Kidney (tissue), 14 donors: ENCODE results near the gene PLAU. TPM values are rescaled to one million over a fixed set of nuclear protein-coding genes. Genes with fewer than 3 reads are reported as not detected.

Experiments
- DNase-seq, 5 donors: peaks; one replicate each; pipeline ENCODE4 v3.0.0-alpha.2; 2013 to 2020
- FAIRE-seq: peaks from 2 replicates; lab custom pipeline; 2012; peaks lifted over from hg19 to GRCh38; lab: Jason Lieb, UNC
- H3K27ac ChIP-seq, 2 donors: one replicate each; pipeline ENCODE4 v1.7.0; 2013; ENCODE audit warnings: low read depth in 2 of 2, low read length in 2 of 2, inconsistent platforms in 1 of 2
- H3K27me3 ChIP-seq: one replicate; pipeline ENCODE4 v1.7.1; 2013; ENCODE audit warnings: low read length, inconsistent platforms; ENCODE audit not compliant: control insufficient read depth, insufficient read depth
- H3K36me3 ChIP-seq, 3 donors: one replicate each; pipeline versions ENCODE4 v1.7.0 to v1.7.1; 2013; ENCODE audit warnings: low read length in 3 of 3, control low read depth in 1 of 3, inconsistent platforms in 1 of 3; ENCODE audit not compliant: insufficient read depth in 3 of 3, control insufficient read depth in 2 of 3
- H3K4me1 ChIP-seq, 3 donors: one replicate each; pipeline versions ENCODE4 v1.7.0 to v1.7.1; 2013; ENCODE audit warnings: low read length in 3 of 3, inconsistent platforms in 1 of 3, low read depth in 1 of 3; ENCODE audit not compliant: control insufficient read depth in 2 of 3, insufficient read depth in 2 of 3
- H3K4me3 ChIP-seq, 3 donors: one replicate each; pipeline versions ENCODE4 v1.7.0 to v1.8.1; 2013; ENCODE audit warnings: low read length in 3 of 3, control low read depth in 1 of 3, inconsistent platforms in 1 of 3
- H3K9ac ChIP-seq, 3 donors: one replicate each; pipeline versions ENCODE4 v1.7.0 to v1.7.1; 2013; ENCODE audit warnings: low read length in 3 of 3, control low read depth in 1 of 3, inconsistent platforms in 1 of 3
- H3K9me3 ChIP-seq, 3 donors: one replicate each; pipeline versions ENCODE4 v1.7.0 to v1.7.1; 2013; ENCODE audit warnings: low read length in 3 of 3, control low read depth in 1 of 3, inconsistent platforms in 1 of 3; ENCODE audit not compliant: control insufficient read depth in 2 of 3, insufficient read depth in 1 of 3
- CTCF ChIP-seq: IDR thresholded peaks from 3 replicates; pipeline ENCODE4 v1.5.1; 2012; ENCODE audit warnings: mild to moderate bottlenecking, moderate library complexity, borderline replicate concordance; ENCODE audit not compliant: insufficient read depth; ENCODE audit errors: extremely low read depth
- intact Hi-C: fragments of 100-400 bp; cut with DNase I; formaldehyde crosslinking; loops from one replicate; pipeline ENCODE4 v1.11.1; 2022
- polyA plus RNA-seq: library from polyadenylated mRNA; stranded (reverse); fragments of 350-450 nt; fragmentation: Illumina TruSeq; extraction: RNeasy Lipid Tissue Mini Kit (QIAGEN cat#74804); gene quantifications from one replicate; pipeline ENCODE4 v1.2.3, GENCODE V29; 2014; ENCODE audit warnings: low read depth, low replicate concordance; ENCODE audit not compliant: insufficient read depth
- total RNA-seq: library from RNA; stranded (reverse); fragmentation: NEBNext Ultra II Directional; extraction: Animal tissue kit (Norgen Biotek cat#: 25700); gene quantifications from one replicate; pipeline ENCODE4 v1.2.1, GENCODE V29; 2021
- donor health status: control.
- donor health status: control.
- donor health status: control.
- donor health status: control.
- donor health status: control.
- donor health status: DM: yes; HTN: yes; CAD: no.
- donor health status: Normal renal cell carcinoma (clear cell type).

The PLAU gene
- total and polyA plus RNA-seq, 2 donors from 2014 or later = 40.8 to 82.5 TPM

GRCh38 chr10:73931767-73932619 lies 21.1 kb downstream of the PLAU start:
- TF ChIP-seq CTCF = no peak
- peak overlapping the region in 1 of 3 donors; percentile 51 for H3K9ac ChIP-seq
- FAIRE-seq = no peak

GRCh38 chr10:73932620-73933112 lies 21.7 kb downstream of the PLAU start:
- no peaks in the 10 kb centered on the region for H3K27me3 ChIP-seq
- H3K9me3 ChIP-seq = no peaks in the 10 kb centered on the region
- FAIRE-seq (no peak), DNase-seq (no peak)
- no peak for TF ChIP-seq CTCF
- no peak overlapping the region for H3K27ac ChIP-seq
- H3K4me3 ChIP-seq = no peak overlapping the region
- no peaks in the 10 kb centered on the region for H3K36me3 ChIP-seq
- no peak overlapping the region for H3K9ac ChIP-seq
- intact Hi-C loops = no loop called here
- H3K4me1 ChIP-seq = peaks cover 0 to 9% (median 4%) of the 10 kb centered on the region in 3 donors

More at GRCh38 chr10:73931767-73932619, 21.1 kb downstream of the PLAU start:
- Histone ChIP-seq H3K36me3 (no peaks in the 10 kb centered on the region), H3K4me3 (no peak overlapping the region), H3K27ac (peak overlapping the region in 1 of 2 donors; percentile 80), H3K4me1 (peaks cover 0 to 5% (median 0%) of the 10 kb centered on the region in 3 donors), H3K27me3 (no peaks in the 10 kb centered on the region), H3K9me3 (no peaks in the 10 kb centered on the region)
- peak in 1 of 5 donors; percentile 86 for DNase-seq
- intact Hi-C loops = no loop called here

- Histone ChIP-seq H3K9ac (peak overlapping the region in 1 of 3 donors; percentile 44), H3K4me1 (peaks cover 0 to 9% (median 5%) of the 10 kb centered on the region in 3 donors), H3K27ac (peak overlapping the region in 1 of 2 donors; percentile 32), H3K27me3 (no peaks in the 10 kb centered on the region), H3K4me3 (no peak overlapping the region), H3K9me3 (no peaks in the 10 kb centered on the region), H3K36me3 (no peaks in the 10 kb centered on the region)
- DNase-seq (no peak), FAIRE-seq (no peak)
- no peak for TF ChIP-seq CTCF
- intact Hi-C loops = no loop called here
These were observed 23.1 kb downstream of the PLAU start for GRCh38 chr10:73934074-73934473.
